Effector memory CD4-positive, alpha-beta T cell (primary cell): ENCODE results near the gene AFMID.
"Not testable (repeated sequence)": the region's sequence is repeated elsewhere in the genome, so short reads cannot be mapped to it uniquely, and the experiment has no call there.

Experiments used
- DNase-seq, 3 donors: peaks; one replicate each; pipeline ENCODE4 v3.0.0-alpha.2; 2020
- H3K27ac ChIP-seq: 2 replicates; pipeline ENCODE4 v1.7.0; 2013; ENCODE audit warnings: mild to moderate bottlenecking, low read length, moderate library complexity; ENCODE audit not compliant: insufficient read depth, poor library complexity, severe bottlenecking
- H3K27me3 ChIP-seq: replicated peaks from 2 replicates; pipeline ENCODE4 v1.7.0; 2013; ENCODE audit warnings: mild to moderate bottlenecking, low read length; ENCODE audit not compliant: insufficient read depth, control insufficient read depth, poor library complexity, severe bottlenecking
- H3K36me3 ChIP-seq: 2 replicates; pipeline ENCODE4 v1.7.0; 2013; ENCODE audit warnings: mild to moderate bottlenecking, low read length, moderate library complexity; ENCODE audit not compliant: control insufficient read depth, insufficient read depth
- H3K4me1 ChIP-seq: 2 replicates; pipeline ENCODE4 v1.7.0; 2013; ENCODE audit warnings: low read length, mild to moderate bottlenecking; ENCODE audit not compliant: control insufficient read depth, insufficient read depth, poor library complexity, severe bottlenecking
- H3K4me3 ChIP-seq: 2 replicates; pipeline ENCODE4 v1.7.0; 2013; ENCODE audit warnings: low read length, low read depth, mild to moderate bottlenecking; ENCODE audit not compliant: insufficient read depth, poor library complexity, severe bottlenecking
- H3K9me3 ChIP-seq: 2 replicates; pipeline ENCODE4 v1.7.0; 2013; ENCODE audit warnings: mild to moderate bottlenecking, low read length, moderate library complexity; ENCODE audit not compliant: control insufficient read depth

The AFMID gene

DNA sequence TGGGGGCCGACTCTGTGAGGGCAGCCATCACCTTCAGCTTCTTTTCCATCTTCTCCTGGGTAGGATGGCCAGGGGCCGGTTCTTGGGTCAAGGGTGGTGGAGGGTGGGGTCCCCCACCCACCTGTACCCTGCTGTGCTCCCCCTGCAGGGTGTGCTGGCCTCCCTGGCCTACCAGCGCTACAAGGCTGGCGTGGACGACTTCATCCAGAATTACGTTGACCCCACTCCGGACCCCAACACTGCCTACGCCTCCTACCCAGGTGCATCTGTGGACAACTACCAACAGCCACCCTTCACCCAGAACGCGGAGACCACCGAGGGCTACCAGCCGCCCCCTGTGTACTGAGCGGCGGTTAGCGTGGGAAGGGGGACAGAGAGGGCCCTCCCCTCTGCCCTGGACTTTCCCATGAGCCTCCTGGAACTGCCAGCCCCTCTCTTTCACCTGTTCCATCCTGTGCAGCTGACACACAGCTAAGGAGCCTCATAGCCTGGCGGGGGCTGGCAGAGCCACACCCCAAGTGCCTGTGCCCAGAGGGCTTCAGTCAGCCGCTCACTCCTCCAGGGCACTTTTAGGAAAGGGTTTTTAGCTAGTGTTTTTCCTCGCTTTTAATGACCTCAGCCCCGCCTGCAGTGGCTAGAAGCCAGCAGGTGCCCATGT, 15.4 kb upstream of the AFMID start:
- DNase-seq, H3K9me3 ChIP-seq, H3K36me3 ChIP-seq, H3K4me3 ChIP-seq, H3K27ac ChIP-seq, H3K27me3 ChIP-seq: not testable (repeated sequence)
- peaks cover 41% of the 10 kb centered on the region for H3K4me1 ChIP-seq

DNA sequence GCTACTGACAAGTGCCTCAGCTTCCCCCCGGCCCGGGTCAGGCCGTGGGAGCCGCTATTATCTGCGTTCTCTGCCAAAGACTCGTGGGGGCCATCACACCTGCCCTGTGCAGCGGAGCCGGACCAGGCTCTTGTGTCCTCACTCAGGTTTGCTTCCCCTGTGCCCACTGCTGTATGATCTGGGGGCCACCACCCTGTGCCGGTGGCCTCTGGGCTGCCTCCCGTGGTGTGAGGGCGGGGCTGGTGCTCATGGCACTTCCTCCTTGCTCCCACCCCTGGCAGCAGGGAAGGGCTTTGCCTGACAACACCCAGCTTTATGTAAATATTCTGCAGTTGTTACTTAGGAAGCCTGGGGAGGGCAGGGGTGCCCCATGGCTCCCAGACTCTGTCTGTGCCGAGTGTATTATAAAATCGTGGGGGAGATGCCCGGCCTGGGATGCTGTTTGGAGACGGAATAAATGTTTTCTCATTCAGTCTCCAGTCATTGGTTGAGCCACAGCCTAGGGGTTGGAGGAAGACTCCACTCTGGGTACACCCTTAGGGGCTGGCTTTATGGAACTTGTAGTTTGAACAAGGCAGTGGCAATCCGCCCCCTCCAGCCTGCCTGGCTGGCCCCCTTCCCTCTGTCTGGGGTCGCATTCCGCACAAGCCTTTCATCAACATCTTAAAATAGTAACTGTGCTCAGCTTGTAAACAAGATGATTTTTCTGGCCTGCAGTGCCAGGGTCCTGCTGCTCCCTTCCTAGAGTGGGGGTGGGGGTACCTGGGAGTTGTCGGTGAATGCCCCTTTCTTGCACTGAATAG, 14.7 kb upstream of the AFMID start:
- peaks cover 7% of the 10 kb centered on the region for H3K36me3 ChIP-seq
- no peak overlapping the region for H3K4me3 ChIP-seq
- H3K9me3 ChIP-seq = no peaks in the 10 kb centered on the region
- peaks cover 42% of the 10 kb centered on the region for H3K4me1 ChIP-seq
- no peak for DNase-seq
- H3K27ac ChIP-seq = peak overlapping the region; percentile 49
- no peaks in the 10 kb centered on the region for H3K27me3 ChIP-seq

GRCh38 chr17:78173097-78173715, 14.0 kb upstream of the AFMID start:
- no peaks in the 10 kb centered on the region for H3K27me3 ChIP-seq
- peak overlapping the region; percentile 49 for H3K27ac ChIP-seq
- no peak for DNase-seq
- H3K9me3 ChIP-seq = no peaks in the 10 kb centered on the region
- H3K4me3 ChIP-seq = no peak overlapping the region
- H3K36me3 ChIP-seq = peaks cover 7% of the 10 kb centered on the region
- peaks cover 42% of the 10 kb centered on the region for H3K4me1 ChIP-seq

DNA sequence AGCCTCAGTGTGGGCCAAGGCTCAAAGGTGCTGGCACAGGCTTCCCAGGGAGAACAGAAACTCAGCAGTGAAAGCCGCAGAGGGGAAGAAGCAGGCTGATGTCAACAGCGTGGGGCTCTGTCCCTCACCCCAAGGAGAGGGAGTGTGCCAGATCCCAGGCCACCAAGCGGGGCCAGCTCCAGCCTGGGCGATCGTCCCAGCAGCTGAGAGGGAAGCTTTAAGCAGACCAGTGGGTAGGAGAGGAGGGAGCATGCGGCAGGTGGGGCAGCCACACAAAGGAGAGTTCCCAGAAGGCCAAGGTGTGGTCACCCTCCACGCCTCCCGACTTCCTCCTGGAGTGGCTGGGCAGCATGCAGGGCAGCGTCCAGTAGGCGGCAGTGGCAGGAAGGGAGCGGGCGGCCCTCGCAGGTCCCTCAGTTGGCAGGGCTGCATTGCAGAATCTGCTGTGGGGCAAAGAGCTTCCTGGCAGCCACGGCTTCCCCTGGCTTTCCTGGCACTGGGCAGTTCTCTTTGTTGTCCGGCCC, 12.8 kb upstream of the AFMID start:
- no peak overlapping the region for H3K27ac ChIP-seq
- peaks cover 39% of the 10 kb centered on the region for H3K4me1 ChIP-seq
- H3K36me3 ChIP-seq = peaks cover 7% of the 10 kb centered on the region
- H3K9me3 ChIP-seq = no peaks in the 10 kb centered on the region
- DNase-seq = no peak
- no peak overlapping the region for H3K4me3 ChIP-seq
- H3K27me3 ChIP-seq = no peaks in the 10 kb centered on the region

GRCh38 chr17:78174870-78175642, 12.1 kb upstream of the AFMID start:
- Histone ChIP-seq H3K27ac (no peak overlapping the region), H3K36me3 (peaks cover 7% of the 10 kb centered on the region), H3K4me1 (peaks cover 33% of the 10 kb centered on the region), H3K4me3 (no peak overlapping the region), H3K27me3 (no peaks in the 10 kb centered on the region), H3K9me3 (no peaks in the 10 kb centered on the region)
- DNase-seq = no peak

GRCh38 chr17:78175643-78175981, 11.6 kb upstream of the AFMID start:
- DNase-seq = no peak
- Histone ChIP-seq H3K36me3 (peaks cover 7% of the 10 kb centered on the region), H3K27me3 (no peaks in the 10 kb centered on the region), H3K4me1 (peaks cover 32% of the 10 kb centered on the region), H3K9me3 (no peaks in the 10 kb centered on the region), H3K27ac (no peak overlapping the region), H3K4me3 (no peak overlapping the region)

DNA sequence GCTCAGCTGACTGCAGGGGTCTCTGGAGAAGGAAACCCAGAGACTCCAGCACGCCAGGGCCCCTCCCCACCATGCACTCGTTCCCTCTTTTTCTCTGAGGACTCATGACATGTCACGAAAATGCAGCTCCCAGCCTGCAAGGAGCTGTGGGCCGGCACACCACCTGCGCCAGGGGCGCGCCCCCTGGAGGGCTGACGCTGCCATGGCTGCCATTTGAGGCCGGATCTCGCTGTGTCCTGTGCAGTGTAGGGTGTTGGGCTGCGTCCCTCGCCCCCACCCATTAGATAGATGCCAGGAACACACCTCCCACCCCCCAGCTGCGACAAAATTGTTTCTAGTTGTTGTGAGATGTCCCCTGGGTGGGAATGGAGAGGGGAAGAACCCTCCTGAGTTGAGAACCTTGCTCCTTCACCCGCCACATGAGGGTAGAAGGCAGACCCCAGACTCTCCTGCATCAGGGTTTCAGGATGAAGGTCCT, 10.6 kb upstream of the AFMID start:
- H3K36me3 ChIP-seq = peaks cover under 1% of the 10 kb centered on the region

GRCh38 chr17:78179372-78179771, 7.8 kb upstream of the AFMID start:
- Histone ChIP-seq H3K4me1 (peaks cover 10% of the 10 kb centered on the region), H3K36me3 (no peaks in the 10 kb centered on the region), H3K27me3 (no peaks in the 10 kb centered on the region), H3K27ac (no peak overlapping the region), H3K4me3 (no peak overlapping the region), H3K9me3 (no peaks in the 10 kb centered on the region)
- DNase-seq = no peak

More for the DNA sequence above, 10.6 kb upstream of the AFMID start:
- no peaks in the 10 kb centered on the region for H3K9me3 ChIP-seq
- H3K4me3 ChIP-seq = no peak overlapping the region
- peak; percentile 48 to 58 (median 57) for DNase-seq
- peaks cover 32% of the 10 kb centered on the region for H3K4me1 ChIP-seq
- H3K27me3 ChIP-seq = no peaks in the 10 kb centered on the region
- H3K27ac ChIP-seq = no peak overlapping the region

- Histone ChIP-seq H3K4me3 (no peak overlapping the region), H3K36me3 (no peaks in the 10 kb centered on the region), H3K9me3 (no peaks in the 10 kb centered on the region), H3K27ac (no peak overlapping the region), H3K4me1 (peaks cover 7% of the 10 kb centered on the region), H3K27me3 (no peaks in the 10 kb centered on the region)
- no peak for DNase-seq
Observed at GRCh38 chr17:78180083-78180482, 7.1 kb upstream of the AFMID start.
